ENCODE data around the gene SUCLA2.
"Not testable (repeated sequence)": the region's sequence is repeated elsewhere in the genome, so short reads cannot be mapped to it uniquely, and the experiment has no call there.

The SUCLA2 gene

DNA sequence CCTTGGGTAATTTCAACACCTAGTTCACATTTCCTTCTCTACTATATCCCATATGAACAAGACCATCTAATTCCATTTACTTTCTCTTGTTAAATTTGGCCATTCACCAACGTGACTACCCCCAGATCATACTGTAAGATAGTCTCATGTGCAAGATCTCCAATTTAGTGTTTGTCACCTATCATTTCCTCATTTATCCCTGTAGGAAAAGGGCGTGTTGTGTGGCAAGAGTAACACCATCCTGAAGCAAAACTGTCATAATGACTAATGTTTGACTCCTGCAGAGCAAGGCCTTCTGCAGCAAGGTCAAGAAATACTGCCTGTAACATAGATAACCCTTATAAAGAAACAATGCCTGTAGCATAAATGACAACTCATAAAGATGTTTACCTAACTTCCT lies 51.3 kb downstream of the SUCLA2 start:
- Histone ChIP-seq H3K36me3 (ENCODE audit: control insufficient read depth in 1 of 2, insufficient read depth in 2 of 2, low read length in 2 of 2) (peaks cover 0 to 7% of the 10 kb centered on the region in 2 experiments), H3K79me1 (ENCODE audit: low read length) (no peaks in the 10 kb centered on the region), H3K9ac (ENCODE audit: low read length) (no peak overlapping the region), H3K79me2 (ENCODE audit: control insufficient read depth, insufficient read depth, low read length, poor library complexity) (no peaks in the 10 kb centered on the region), H2AK5ac (ENCODE audit: low read length) (no peak overlapping the region), H4K8ac (ENCODE audit: low read depth, low read length) (no peak overlapping the region), H2BK5ac (ENCODE audit: low read depth, low read length, poor library complexity) (no peak overlapping the region), H3K4ac (ENCODE audit: low read depth, low read length) (no peak overlapping the region), H3K9me3 (ENCODE audit: insufficient read depth, low read depth, low read length) (no peaks in the 10 kb centered on the region), H3K27ac (ENCODE audit: low read depth, low read length) (no peak overlapping the region), H3K18ac (ENCODE audit: low read length) (no peak overlapping the region), H3K4me2 (ENCODE audit: low read length) (no peak overlapping the region), H4K91ac (ENCODE audit: low read depth, low read length) (no peak overlapping the region), H3K4me3 (ENCODE audit: low read depth, low read length) (no peak overlapping the region), H2AFZ (ENCODE audit: insufficient read depth, low read length, poor library complexity) (no peak overlapping the region), H3K27me3 (ENCODE audit: insufficient read depth, low read length) (no peaks in the 10 kb centered on the region), H3K14ac (ENCODE audit: low read length) (no peak overlapping the region), H2BK12ac (ENCODE audit: low read length) (no peak overlapping the region), H3K23ac (ENCODE audit: low read length) (no peak overlapping the region), H2BK120ac (ENCODE audit: insufficient read depth, low read length, poor library complexity) (no peak overlapping the region), H3K4me1 (ENCODE audit: control insufficient read depth in 1 of 2, insufficient read depth in 2 of 2, low read length in 2 of 2) (no peaks in the 10 kb centered on the region), H4K12ac (ENCODE audit: low read depth, low read length) (no peak overlapping the region)
- DNase-seq: no peak
- no CpG with 5 or more reads among the region's 2 CpGs for WGBS (ENCODE audit: extremely low coverage, insufficient coverage, insufficient read length)

DNA sequence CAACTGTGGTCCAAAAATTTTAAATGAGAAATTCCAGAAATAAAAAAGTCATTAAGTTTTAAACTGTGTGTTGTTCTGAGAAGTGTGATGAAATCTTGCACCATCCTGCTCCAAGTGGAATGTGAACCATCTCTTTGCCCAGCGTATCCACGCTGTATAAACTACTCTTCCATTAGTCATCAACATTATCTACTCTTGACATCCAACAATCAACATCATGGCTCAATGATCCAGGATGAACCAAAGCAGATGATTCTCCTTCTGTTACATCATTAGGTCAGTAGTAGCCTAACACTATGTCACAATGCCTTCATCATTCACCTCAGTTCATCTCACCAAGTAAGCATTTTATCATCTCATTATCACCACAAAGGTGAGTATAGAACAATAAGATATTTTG lies 55.3 kb downstream of the SUCLA2 start:
- Histone ChIP-seq H2AK5ac (ENCODE audit: low read length) (no peak overlapping the region), H3K14ac (ENCODE audit: low read length) (no peak overlapping the region), H3K36me3 (ENCODE audit: control insufficient read depth in 1 of 2, insufficient read depth in 2 of 2, low read length in 2 of 2) (peaks cover 2 to 5% of the 10 kb centered on the region in 2 experiments), H2BK12ac (ENCODE audit: low read length) (no peak overlapping the region), H2BK5ac (ENCODE audit: low read depth, low read length, poor library complexity) (no peak overlapping the region), H3K23ac (ENCODE audit: low read length) (no peak overlapping the region), H3K4me2 (ENCODE audit: low read length) (no peak overlapping the region), H3K4ac (ENCODE audit: low read depth, low read length) (no peak overlapping the region), H2AFZ (ENCODE audit: insufficient read depth, low read length, poor library complexity) (no peak overlapping the region), H3K79me1 (ENCODE audit: low read length) (no peaks in the 10 kb centered on the region), H3K27ac (ENCODE audit: low read depth, low read length) (no peak overlapping the region), H3K79me2 (ENCODE audit: control insufficient read depth, insufficient read depth, low read length, poor library complexity) (no peaks in the 10 kb centered on the region), H4K8ac (ENCODE audit: low read depth, low read length) (no peak overlapping the region), H3K18ac (ENCODE audit: low read length) (no peak overlapping the region), H3K9ac (ENCODE audit: low read length) (no peak overlapping the region), H2BK120ac (ENCODE audit: insufficient read depth, low read length, poor library complexity) (no peak overlapping the region), H3K4me3 (ENCODE audit: low read depth, low read length) (no peak overlapping the region), H4K91ac (ENCODE audit: low read depth, low read length) (no peak overlapping the region), H3K9me3 (ENCODE audit: insufficient read depth, low read depth, low read length) (no peaks in the 10 kb centered on the region), H3K27me3 (ENCODE audit: insufficient read depth, low read length) (no peaks in the 10 kb centered on the region), H3K4me1 (ENCODE audit: control insufficient read depth in 1 of 2, insufficient read depth in 2 of 2, low read length in 2 of 2) (no peaks in the 10 kb centered on the region), H4K12ac (ENCODE audit: low read depth, low read length) (no peak overlapping the region)
- WGBS (ENCODE audit: extremely low coverage, insufficient coverage, insufficient read length): no CpG with 5 or more reads among the region's 2 CpGs
- DNase-seq: peak; percentile 63 to 90

DNA sequence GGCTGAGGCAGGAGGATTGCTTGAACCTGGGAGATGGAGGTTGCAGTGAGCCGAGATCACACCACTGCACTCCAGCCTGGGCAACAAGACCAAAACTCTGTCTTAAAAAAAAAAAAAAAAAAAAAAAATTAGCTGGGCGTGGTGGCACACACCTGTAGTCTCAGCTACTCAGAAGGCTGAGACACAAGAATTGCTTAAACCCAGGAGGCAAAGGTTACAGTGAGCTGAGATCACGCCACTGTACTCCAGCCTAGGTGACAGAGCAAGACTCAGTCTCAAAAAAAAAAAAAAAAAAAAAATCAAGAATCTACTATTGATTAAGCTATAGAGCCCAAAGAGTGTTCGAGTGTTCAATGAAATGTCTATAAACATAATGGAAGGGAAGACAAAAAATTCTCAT lies 55.9 kb downstream of the SUCLA2 start:
- not testable (repeated sequence) for H2BK120ac ChIP-seq (ENCODE audit: insufficient read depth, low read length, poor library complexity); H3K9ac ChIP-seq (ENCODE audit: low read length); H3K9me3 ChIP-seq (ENCODE audit: insufficient read depth, low read depth, low read length); H3K4me3 ChIP-seq (ENCODE audit: low read depth, low read length); H3K23ac ChIP-seq (ENCODE audit: low read length); H3K4ac ChIP-seq (ENCODE audit: low read depth, low read length); H3K27ac ChIP-seq (ENCODE audit: low read depth, low read length); H2BK12ac ChIP-seq (ENCODE audit: low read length); H3K14ac ChIP-seq (ENCODE audit: low read length); H3K79me2 ChIP-seq (ENCODE audit: control insufficient read depth, insufficient read depth, low read length, poor library complexity); H3K18ac ChIP-seq (ENCODE audit: low read length); H4K91ac ChIP-seq (ENCODE audit: low read depth, low read length); H4K8ac ChIP-seq (ENCODE audit: low read depth, low read length); H3K79me1 ChIP-seq (ENCODE audit: low read length); H2AK5ac ChIP-seq (ENCODE audit: low read length); H2BK5ac ChIP-seq (ENCODE audit: low read depth, low read length, poor library complexity); H4K12ac ChIP-seq (ENCODE audit: low read depth, low read length); DNase-seq; H3K36me3 ChIP-seq (ENCODE audit: control insufficient read depth in 1 of 2, insufficient read depth in 2 of 2, low read length in 2 of 2); H3K27me3 ChIP-seq (ENCODE audit: insufficient read depth, low read length); H3K4me2 ChIP-seq (ENCODE audit: low read length); H2AFZ ChIP-seq (ENCODE audit: insufficient read depth, low read length, poor library complexity); H3K4me1 ChIP-seq (ENCODE audit: control insufficient read depth in 1 of 2, insufficient read depth in 2 of 2, low read length in 2 of 2)
- WGBS (ENCODE audit: extremely low coverage, insufficient coverage, insufficient read length): no CpG with 5 or more reads among the region's 4 CpGs

DNA sequence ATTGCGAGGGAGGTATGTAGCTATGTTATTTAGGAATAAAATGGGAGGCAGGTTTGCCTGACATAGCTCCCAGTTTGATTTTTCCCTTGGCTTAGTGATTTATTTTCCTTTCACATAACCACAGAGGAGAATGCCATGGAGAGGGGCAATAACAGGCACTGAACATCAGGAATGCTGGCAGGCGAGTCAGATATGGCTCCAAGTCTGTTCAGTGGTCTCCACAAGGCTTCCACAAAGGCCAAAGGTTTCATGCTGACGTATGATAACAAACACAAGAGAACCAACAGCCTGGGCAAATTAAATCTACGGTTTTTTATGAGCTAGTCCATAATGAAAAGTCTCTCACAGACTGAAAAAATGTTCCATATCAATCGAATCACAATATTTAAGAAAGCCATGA lies 66.7 kb downstream of the SUCLA2 start:
- no peak overlapping the region for H2AK5ac ChIP-seq (ENCODE audit: low read length)

More for the DNA sequence above, 66.7 kb downstream of the SUCLA2 start:
- H2AFZ ChIP-seq (ENCODE audit: insufficient read depth, low read length, poor library complexity): no peak overlapping the region
- no peak overlapping the region for H4K8ac ChIP-seq (ENCODE audit: low read depth, low read length)
- H3K36me3 ChIP-seq (ENCODE audit: control insufficient read depth in 1 of 2, insufficient read depth in 2 of 2, low read length in 2 of 2): peaks cover 0 to 2% of the 10 kb centered on the region in 2 experiments
- H3K14ac ChIP-seq (ENCODE audit: low read length): no peak overlapping the region
- H3K9ac ChIP-seq (ENCODE audit: low read length): no peak overlapping the region
- H4K91ac ChIP-seq (ENCODE audit: low read depth, low read length): no peak overlapping the region
- H3K18ac ChIP-seq (ENCODE audit: low read length): no peak overlapping the region
- DNase-seq: no peak
- no peak overlapping the region for H2BK5ac ChIP-seq (ENCODE audit: low read depth, low read length, poor library complexity)
- H3K79me1 ChIP-seq (ENCODE audit: low read length): no peaks in the 10 kb centered on the region
- no peaks in the 10 kb centered on the region for H3K27me3 ChIP-seq (ENCODE audit: insufficient read depth, low read length)
- H3K23ac ChIP-seq (ENCODE audit: low read length): no peak overlapping the region
- no CpG with 5 or more reads among the region's 5 CpGs for WGBS (ENCODE audit: extremely low coverage, insufficient coverage, insufficient read length)
- H3K79me2 ChIP-seq (ENCODE audit: control insufficient read depth, insufficient read depth, low read length, poor library complexity): no peaks in the 10 kb centered on the region
- H3K4me2 ChIP-seq (ENCODE audit: low read length): no peak overlapping the region
- H3K27ac ChIP-seq (ENCODE audit: low read depth, low read length): no peak overlapping the region
- H2BK120ac ChIP-seq (ENCODE audit: insufficient read depth, low read length, poor library complexity): no peak overlapping the region
- no peak overlapping the region for H2BK12ac ChIP-seq (ENCODE audit: low read length)
- no peak overlapping the region for H3K4ac ChIP-seq (ENCODE audit: low read depth, low read length)
- H4K12ac ChIP-seq (ENCODE audit: low read depth, low read length): no peak overlapping the region
- no peak overlapping the region for H3K4me3 ChIP-seq (ENCODE audit: low read depth, low read length)
- H3K4me1 ChIP-seq (ENCODE audit: control insufficient read depth in 1 of 2, insufficient read depth in 2 of 2, low read length in 2 of 2): no peaks in the 10 kb centered on the region
- H3K9me3 ChIP-seq (ENCODE audit: insufficient read depth, low read depth, low read length): no peaks in the 10 kb centered on the region

All from trophoblast cell (in vitro differentiated cells and primary cell).